Activated effector memory CD4-positive, alpha-beta T cell treated with anti-CD3 and anti-CD28 coated beads, Interleukin-2, amount 50 U/mL, for 16 hours (primary cell): Measurements from ENCODE around the gene DIPK1A.

Experiments
- DNase-seq: peaks from one replicate; pipeline ENCODE4 v3.0.0-alpha.2; 2020

The DIPK1A gene

GRCh38 chr1:92833840-92834239 is 127.4 kb downstream of the DIPK1A start:
- DNase-seq: peak; percentile 66

GRCh38 chr1:92832537-92833114 is 128.6 kb downstream of the DIPK1A start:
- no peak for DNase-seq

- peak; percentile 99 for DNase-seq
Measured at GRCh38 chr1:92831762-92832536, 129.3 kb downstream of the DIPK1A start, which contains the start of gene RPL5. Gene RPL5 (plus strand): TSS chr1:92832040. CDS start chr1:92832115, 75 bp downstream.

DNA sequence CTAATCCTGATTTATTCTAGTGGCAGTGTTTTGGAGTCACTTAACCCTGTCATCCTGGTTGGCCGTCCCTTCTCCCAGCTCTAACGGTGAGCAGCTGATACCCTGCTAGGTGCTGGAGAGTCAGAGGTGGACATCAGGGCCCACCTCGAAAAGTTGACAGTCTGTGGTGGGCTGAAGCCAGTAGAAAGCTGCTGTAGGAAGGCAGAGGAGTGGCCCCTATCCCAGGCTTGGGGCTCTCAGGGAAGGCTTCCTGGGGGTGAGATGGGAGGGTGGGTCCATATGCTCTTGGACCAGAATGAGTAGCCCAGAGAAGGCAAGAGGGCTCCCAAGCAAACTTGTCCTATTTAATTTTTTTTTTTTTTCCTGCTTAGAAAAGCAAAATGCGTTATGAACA is 129.9 kb downstream of the DIPK1A start:
- no peak for DNase-seq

GRCh38 chr1:92826792-92827191 is 134.5 kb downstream of the DIPK1A start:
- DNase-seq: no peak

DNA sequence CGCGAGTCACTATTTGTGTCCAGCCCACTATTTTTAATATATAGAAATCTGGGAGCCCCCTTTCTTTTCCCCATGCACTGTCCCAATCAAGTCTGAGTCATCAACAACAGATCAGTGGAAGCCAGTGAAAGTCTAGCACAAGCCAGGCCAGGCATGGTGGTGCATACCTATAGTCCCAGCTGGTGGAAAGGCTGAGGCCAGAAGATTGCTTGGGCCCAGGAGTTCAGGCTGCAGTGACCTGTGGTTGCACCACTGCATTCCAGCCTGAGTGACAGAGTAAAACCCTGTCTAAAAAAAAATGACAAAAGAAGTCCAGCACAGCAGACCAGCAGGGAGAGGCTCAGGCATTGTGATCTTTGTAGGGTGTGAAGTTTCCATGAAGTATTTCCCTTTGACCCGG is 138.4 kb downstream of the DIPK1A start:
- no peak for DNase-seq

- DNase-seq: no peak
Measured at GRCh38 chr1:92820551-92820950, 140.7 kb downstream of the DIPK1A start.

- DNase-seq: no peak
Measured at GRCh38 chr1:92820024-92820423, 141.2 kb downstream of the DIPK1A start.

DNA sequence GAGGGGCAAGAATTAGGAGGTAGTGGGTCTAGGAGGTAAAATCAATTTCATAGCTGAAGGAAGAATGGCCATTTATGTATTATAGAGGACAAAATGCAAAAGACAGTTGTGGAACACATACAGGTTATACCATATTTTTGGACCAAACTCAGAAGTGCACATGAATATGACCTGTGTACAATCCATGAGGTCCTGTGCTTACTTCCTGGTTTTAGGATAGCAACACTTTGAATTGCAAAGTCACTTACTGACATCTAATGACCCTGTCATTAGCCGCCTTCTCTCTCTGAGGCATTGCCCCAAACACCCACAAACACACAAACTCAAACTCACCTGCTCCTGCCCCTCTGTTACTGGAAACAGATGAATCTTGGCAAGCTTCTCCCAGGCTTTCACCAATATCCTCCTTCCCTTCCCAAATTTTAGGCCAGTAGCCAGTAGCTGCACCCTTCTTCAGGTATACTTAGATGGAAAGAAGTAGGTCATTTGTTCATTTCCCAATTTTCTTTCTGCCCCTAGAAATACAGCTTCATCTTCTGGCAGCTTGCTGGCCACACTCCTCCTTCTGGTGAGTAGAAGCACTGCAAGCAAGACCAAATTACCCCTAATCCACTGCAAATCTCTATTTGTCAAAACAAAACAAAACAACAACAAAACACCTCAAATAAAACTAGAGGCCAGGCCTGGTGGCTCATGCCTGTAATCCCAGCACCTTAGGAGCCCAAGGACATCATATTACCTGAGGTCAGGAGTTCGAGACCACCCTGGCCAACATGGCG is 143.1 kb downstream of the DIPK1A start:
- no peak for DNase-seq

- DNase-seq: no peak
Measured at GRCh38 chr1:92817137-92817697, 144.0 kb downstream of the DIPK1A start.

GRCh38 chr1:92816732-92817131 is 144.5 kb downstream of the DIPK1A start:
- no peak for DNase-seq

DNA sequence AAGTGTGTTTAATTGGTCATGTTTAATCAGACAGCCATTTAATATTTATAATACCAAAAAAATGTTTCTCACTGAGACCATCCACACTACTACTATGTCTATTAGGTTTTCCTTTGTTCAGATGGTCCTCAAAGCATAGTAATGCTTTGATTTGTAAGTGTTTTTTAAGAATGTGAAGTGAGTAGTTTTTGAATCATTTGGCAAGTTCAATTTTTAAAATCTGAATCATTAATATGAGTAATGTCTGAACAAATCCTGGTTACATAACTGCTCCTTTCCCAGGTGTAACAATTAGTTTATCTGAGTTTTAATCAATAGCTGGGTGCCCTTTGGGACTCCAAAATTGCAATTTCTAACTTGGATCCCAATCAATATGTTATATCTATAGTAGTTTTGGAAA is 152.9 kb downstream of the DIPK1A start:
- no peak for DNase-seq

DNA sequence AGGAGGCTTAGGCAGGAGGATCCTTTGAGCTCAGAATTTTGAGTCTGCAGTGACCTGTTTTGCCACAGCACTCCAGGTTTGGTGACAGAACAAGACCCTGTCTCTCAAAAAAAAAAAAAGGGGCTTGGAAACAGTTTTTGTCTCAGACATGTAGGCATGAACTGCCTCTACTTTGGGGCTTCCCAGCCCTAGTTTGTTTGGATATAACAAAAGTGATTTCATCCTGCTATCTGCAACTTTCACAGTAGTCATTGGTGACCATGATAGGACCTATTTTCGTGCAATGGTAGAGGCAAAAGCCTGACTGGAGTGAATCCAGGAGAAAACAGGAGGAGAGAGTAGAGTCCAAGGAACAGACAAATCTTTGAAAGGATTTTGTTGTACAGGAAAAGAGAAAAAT is 156.0 kb downstream of the DIPK1A start:
- no peak for DNase-seq

DNA sequence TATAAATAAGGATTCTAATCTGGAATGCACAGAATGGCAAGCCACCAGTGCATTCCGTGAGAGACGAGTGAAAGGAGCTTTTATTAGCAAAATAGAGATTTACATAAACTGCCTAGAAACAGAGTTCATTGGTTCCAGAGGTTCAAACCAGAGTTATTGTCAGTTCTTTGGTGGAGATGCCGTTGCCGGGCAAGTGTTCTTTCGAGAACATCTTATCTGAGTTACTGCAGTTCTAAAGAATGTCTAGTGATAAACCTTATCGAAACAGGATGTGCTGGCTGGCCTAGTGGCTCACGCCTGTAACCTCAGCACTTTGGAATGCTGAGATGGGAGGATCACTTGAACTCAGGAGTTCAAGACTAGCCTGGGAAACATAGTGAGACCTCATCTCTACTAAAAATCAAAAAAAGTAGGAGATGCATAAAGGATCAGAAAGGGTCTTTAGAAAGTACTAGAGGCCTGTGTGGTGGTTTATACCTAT is 156.5 kb downstream of the DIPK1A start:
- no peak for DNase-seq

- no peak for DNase-seq
Measured at GRCh38 chr1:92803140-92803887, 157.9 kb downstream of the DIPK1A start.

- no peak for DNase-seq
Measured at GRCh38 chr1:92797961-92798360, 163.3 kb downstream of the DIPK1A start.

DNA sequence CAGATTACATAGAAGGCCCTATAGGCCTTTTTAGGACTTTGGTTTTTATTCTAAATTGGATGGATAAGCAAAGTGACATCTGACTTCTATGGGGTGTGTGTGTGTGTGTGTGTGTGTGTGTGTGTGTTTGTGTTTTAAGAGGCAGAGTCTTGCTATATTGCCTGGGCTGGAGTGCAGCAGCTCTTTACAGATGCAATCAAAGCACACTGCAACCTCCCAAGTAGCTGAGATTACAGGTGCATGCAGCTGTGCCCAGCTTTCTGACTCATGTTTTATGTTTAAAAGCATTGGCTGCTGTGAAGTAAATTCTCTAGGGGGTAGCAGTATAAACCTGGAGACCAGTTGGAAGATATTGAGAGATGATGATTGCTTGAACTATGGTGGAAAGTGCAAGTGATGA is 164.0 kb downstream of the DIPK1A start:
- no peak for DNase-seq

- no peak for DNase-seq
Measured at GRCh38 chr1:92795166-92795565, 166.1 kb downstream of the DIPK1A start.

DNA sequence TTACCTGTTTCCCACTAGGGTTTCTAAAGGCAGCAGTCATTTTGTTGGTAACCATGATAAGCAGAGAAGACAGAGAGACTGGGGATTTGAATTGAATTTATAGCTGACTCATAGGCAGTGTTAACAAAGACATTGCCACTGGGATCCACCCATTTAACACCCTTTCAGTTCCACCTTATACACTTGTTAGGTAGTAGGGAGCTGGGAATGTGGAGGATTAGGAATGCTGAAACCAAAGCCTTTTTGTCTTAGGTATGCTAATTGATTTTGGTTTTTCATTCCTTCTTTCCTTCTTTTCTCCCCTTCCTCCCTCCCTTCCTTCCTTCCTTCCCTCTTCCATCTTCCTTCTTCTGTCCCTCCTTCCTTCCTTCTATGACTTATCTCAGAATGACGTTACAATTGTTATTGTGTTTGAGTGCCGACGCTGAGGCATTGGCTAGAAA is 168.9 kb downstream of the DIPK1A start:
- no peak for DNase-seq
